Smooth muscle cell (in vitro differentiated cells): ENCODE results near the gene DPPA3. TPM values are rescaled to one million over a fixed set of nuclear protein-coding genes. Genes with fewer than 3 reads are reported as not detected.

ENCODE experiments used
- DNase-seq: peaks from one replicate; lab custom pipeline; 2025; ENCODE audit not compliant: unreplicated experiment; lab: John Stamatoyannopoulos, UW
- H2AFZ ChIP-seq: fragments of 200-600 bp; sonication (generic); 2 replicates; pipeline ENCODE4 v1.6.0; 2016; ENCODE audit warnings: antibody characterized with exemption, low read depth, mild to moderate bottlenecking
- H3F3A ChIP-seq: fragments of 200-600 bp; sonication (generic); 2 replicates; pipeline ENCODE4 v1.6.0; 2017; ENCODE audit warnings: antibody characterized with exemption, low read depth
- H3K27ac ChIP-seq: fragments of 200-600 bp; sonication (generic); 2 replicates; pipeline ENCODE4 v1.5.1; 2016; ENCODE audit warnings: low read depth, mild to moderate bottlenecking
- H3K27me3 ChIP-seq: fragments of 200-600 bp; sonication (generic); 2 replicates; pipeline ENCODE4 v1.6.1; 2016; ENCODE audit warnings: low read depth, mild to moderate bottlenecking
- H3K36me3 ChIP-seq: fragments of 200-600 bp; sonication (generic); 2 replicates; pipeline ENCODE4 v1.5.1; 2016; ENCODE audit warnings: low read depth
- H3K4me1 ChIP-seq: fragments of 200-600 bp; sonication (generic); 2 replicates; pipeline ENCODE4 v1.5.1; 2016; ENCODE audit warnings: low read depth
- H3K4me2 ChIP-seq: fragments of 200-600 bp; sonication (generic); 2 replicates; pipeline ENCODE4 v1.6.0; 2016; ENCODE audit warnings: mild to moderate bottlenecking
- H3K4me3 ChIP-seq: fragments of 200-600 bp; sonication (generic); 2 replicates; pipeline ENCODE4 v1.5.1; 2016; ENCODE audit warnings: mild to moderate bottlenecking
- H3K79me2 ChIP-seq: fragments of 200-600 bp; sonication (generic); 2 replicates; pipeline ENCODE4 v1.6.0; 2016; ENCODE audit warnings: low read depth, mild to moderate bottlenecking
- H3K9ac ChIP-seq: fragments of 200-600 bp; sonication (generic); 2 replicates; pipeline ENCODE4 v1.6.0; 2016; ENCODE audit warnings: low read depth
- H3K9me3 ChIP-seq: fragments of 200-600 bp; sonication (generic); replicated peaks from 2 replicates; pipeline ENCODE4 v1.5.1; 2016; ENCODE audit warnings: low read depth
- H4K20me1 ChIP-seq: fragments of 200-600 bp; sonication (generic); 2 replicates; pipeline ENCODE4 v1.6.0; 2016; ENCODE audit warnings: low read depth
- WGBS: methylation state at CpG from one replicate; pipeline ENCODE4 v1.1.7; 2016; ENCODE audit warnings: low lambda C conversion rate; 5-methylcytosine and 5-hydroxymethylcytosine counted together
- polyA plus RNA-seq: library from polyadenylated mRNA; unstranded; fragments of >200 nt; fragmentation: Nextera tagmentation; extraction: Ambion mirVana; gene quantifications from 2 replicates; pipeline ENCODE4 v1.2.1, GENCODE V29; 2016
- total RNA-seq: library from RNA; depleted of rRNA; stranded (reverse); fragments of >200 nt; gene quantifications from 2 replicates; pipeline ENCODE4 v1.2.3, GENCODE V29; 2014
- TF ChIP-seq, protein P1 (sequence below): fragments of 200-600 bp; sonication (generic); IDR thresholded peaks from 2 replicates; pipeline ENCODE4 v1.5.1; 2017; ENCODE audit warnings: borderline replicate concordance, mild to moderate bottlenecking, antibody characterized with exemption; ENCODE audit not compliant: insufficient read depth, poor library complexity, severe bottlenecking

DPPA3 gene
- total and polyA plus RNA-seq, 2 experiments from 2014 or later, result not detected

DNA sequence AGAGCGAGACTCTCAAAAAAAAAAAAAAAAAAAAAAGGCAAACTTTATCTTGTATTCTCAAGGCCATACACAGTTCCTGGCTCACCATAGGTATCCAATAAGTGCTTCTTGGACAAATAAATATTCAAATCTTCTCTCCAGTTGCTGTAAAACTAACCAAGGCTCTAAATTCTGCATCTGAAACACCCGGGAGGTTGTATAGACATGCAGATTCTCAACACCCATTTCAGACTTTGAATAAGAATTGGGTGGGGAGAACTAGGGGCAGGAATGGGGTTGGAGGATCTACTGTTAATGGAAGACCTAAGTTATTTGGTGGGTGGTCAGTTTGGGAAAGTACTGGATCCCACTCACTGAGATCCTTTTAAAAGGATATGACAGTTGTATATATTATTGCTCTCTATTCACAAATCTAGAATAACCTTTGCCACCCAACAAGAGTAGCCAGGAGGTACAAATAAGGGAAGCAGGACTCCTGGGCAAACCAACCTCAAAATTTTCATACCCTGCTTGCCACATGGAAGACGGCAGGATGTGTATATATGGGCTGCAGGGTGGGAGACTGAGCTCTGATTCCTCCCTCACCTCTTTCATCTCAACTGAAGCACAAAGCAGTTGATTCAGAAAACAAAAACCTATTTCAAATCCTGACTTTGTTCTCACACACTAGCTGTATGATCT is 16.5 kb upstream of the DPPA3 start:
- no peak overlapping the region for H3K4me2 ChIP-seq
- no peaks in the 10 kb centered on the region for H3K27me3 ChIP-seq
- no peak overlapping the region for H3K27ac ChIP-seq
- no peaks in the 10 kb centered on the region for H3K9me3 ChIP-seq
- no peaks in the 10 kb centered on the region for H3K36me3 ChIP-seq
- H3K79me2 ChIP-seq, result no peaks in the 10 kb centered on the region
- no peak for DNase-seq
- H3K4me1 ChIP-seq, result no peaks in the 10 kb centered on the region
- 53% methylated on average over 3 of the region's 3 CpGs for WGBS
- H4K20me1 ChIP-seq, result no peaks in the 10 kb centered on the region
- no peak overlapping the region for H3K9ac ChIP-seq
- H2AFZ ChIP-seq, result no peak overlapping the region
- H3K4me3 ChIP-seq, result no peak overlapping the region
- H3F3A ChIP-seq, result no peaks in the 10 kb centered on the region
- TF ChIP-seq, protein P1, sequence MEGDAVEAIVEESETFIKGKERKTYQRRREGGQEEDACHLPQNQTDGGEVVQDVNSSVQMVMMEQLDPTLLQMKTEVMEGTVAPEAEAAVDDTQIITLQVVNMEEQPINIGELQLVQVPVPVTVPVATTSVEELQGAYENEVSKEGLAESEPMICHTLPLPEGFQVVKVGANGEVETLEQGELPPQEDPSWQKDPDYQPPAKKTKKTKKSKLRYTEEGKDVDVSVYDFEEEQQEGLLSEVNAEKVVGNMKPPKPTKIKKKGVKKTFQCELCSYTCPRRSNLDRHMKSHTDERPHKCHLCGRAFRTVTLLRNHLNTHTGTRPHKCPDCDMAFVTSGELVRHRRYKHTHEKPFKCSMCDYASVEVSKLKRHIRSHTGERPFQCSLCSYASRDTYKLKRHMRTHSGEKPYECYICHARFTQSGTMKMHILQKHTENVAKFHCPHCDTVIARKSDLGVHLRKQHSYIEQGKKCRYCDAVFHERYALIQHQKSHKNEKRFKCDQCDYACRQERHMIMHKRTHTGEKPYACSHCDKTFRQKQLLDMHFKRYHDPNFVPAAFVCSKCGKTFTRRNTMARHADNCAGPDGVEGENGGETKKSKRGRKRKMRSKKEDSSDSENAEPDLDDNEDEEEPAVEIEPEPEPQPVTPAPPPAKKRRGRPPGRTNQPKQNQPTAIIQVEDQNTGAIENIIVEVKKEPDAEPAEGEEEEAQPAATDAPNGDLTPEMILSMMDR, result no peak

DNA sequence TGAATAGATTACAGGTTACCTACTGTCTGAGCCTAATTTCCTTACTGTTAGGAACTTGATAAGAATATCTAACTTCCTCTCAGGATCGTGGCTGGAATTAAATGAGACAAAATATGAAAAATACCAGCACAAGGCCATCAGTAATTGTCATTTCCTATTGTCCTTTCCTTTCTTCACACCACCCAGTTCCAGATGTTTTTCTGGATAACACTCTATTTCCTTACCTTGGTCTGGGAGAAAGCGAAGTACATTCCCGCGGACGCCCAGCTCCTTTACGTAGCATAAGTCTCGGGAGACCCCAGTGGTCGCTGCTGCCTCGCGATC is 16.0 kb upstream of the DPPA3 start:
- Histone ChIP-seq H4K20me1 (no peaks in the 10 kb centered on the region), H3F3A (no peaks in the 10 kb centered on the region), H3K4me1 (no peaks in the 10 kb centered on the region), H3K9ac (no peak overlapping the region), H3K4me2 (no peak overlapping the region), H3K27me3 (no peaks in the 10 kb centered on the region), H3K27ac (no peak overlapping the region), H3K36me3 (no peaks in the 10 kb centered on the region), H3K9me3 (no peaks in the 10 kb centered on the region), H2AFZ (no peak overlapping the region), H3K4me3 (no peak overlapping the region), H3K79me2 (no peaks in the 10 kb centered on the region)
- WGBS, result 51% methylated on average over 10 of the region's 10 CpGs
- TF ChIP-seq, protein P1, result no peak
- DNase-seq, result no peak

DNA sequence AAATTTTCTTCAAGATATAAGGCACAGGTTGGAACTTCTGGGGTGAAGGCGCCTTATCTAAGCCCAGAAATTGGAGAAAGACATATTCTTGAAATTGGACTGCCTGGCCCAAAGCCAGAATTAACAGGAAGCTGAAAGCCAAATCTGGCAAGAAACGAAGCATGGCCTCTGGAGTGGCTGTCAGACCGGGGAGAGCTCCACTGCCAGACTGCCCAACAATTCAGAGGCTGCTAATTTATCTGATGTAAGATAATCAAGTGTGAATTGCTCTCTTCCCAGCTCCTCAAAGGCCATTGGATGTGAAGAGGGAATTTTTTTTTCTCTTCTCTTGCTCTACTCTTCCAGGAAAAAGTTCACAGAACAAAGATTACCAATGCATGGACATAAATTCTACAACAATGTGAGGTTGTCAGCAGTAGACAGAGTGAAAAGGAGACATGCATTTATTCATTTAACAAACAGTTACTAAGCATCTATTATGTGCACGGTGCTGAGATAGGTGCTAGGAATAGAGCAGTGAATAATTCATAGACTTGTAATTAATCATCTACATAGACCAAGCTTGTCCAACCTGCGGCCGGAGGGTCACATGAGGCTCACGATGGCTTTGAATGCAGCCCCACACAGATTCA is 15.6 kb upstream of the DPPA3 start, which contains the start of gene GDF3:
TSS of gene GDF3 (minus strand) at position 210 of the 632 bp plus-strand sequence. CDS start at position 163, 47 bp downstream.
- H3K27ac ChIP-seq, result no peak within 1 kb of the TSS
- TF ChIP-seq, protein P1, result no peak
- H2AFZ ChIP-seq, result no peak within 1 kb of the TSS
- H3K36me3 ChIP-seq, result no peaks in the 10 kb centered on the region
- H3K9me3 ChIP-seq, result no peaks in the 10 kb centered on the region
- no peaks in the 10 kb centered on the region for H3K79me2 ChIP-seq
- H3K4me2 ChIP-seq, result no peak within 1 kb of the TSS
- no peak within 1 kb of the TSS for H3K4me3 ChIP-seq
- H4K20me1 ChIP-seq, result no peaks in the 10 kb centered on the region
- H3K27me3 ChIP-seq, result no peaks in the 10 kb centered on the region
- no peak for DNase-seq
- no peaks in the 10 kb centered on the region for H3K4me1 ChIP-seq
- WGBS, result 51% methylated on average over 7 of the region's 7 CpGs
- no peak within 1 kb of the TSS for H3K9ac ChIP-seq
- H3F3A ChIP-seq, result no peaks in the 10 kb centered on the region
